Spleen (tissue), 13 donors: ENCODE measurements around the gene SOD2. TPM values are rescaled to one million over a fixed set of nuclear protein-coding genes. Genes with fewer than 3 reads are reported as not detected.
A peak's percentile ranks its signal among the peaks of the same experiment; 100 is the strongest.

Experiments
- DNase-seq: peaks from one replicate; pipeline ENCODE4 v3.0.0-alpha.2; 2020
- H3K27ac ChIP-seq, 8 donors: fragments of 200-600 bp; sonication (generic) in 7 of 8; 1 replicate in 4 of 8; 2 replicates in 4 of 8; pipeline versions ENCODE4 v1.5.0 to v1.8.0; 2016 to 2021; ENCODE audit warnings: inconsistent platforms in 4 of 8, mild to moderate bottlenecking in 4 of 8, moderate library complexity in 1 of 8
- H3K27me3 ChIP-seq, 7 donors: fragments of 200-600 bp; sonication (generic) in 6 of 7; replicated peaks in 1 of 7; 1 replicate in 4 of 7; 2 replicates in 3 of 7; pipeline versions ENCODE4 v1.5.0 to v1.8.0; 2016 to 2021; ENCODE audit warnings: inconsistent platforms in 3 of 7, mild to moderate bottlenecking in 1 of 7
- H3K36me3 ChIP-seq, 6 donors: fragments of 200-600 bp; sonication (generic) in 5 of 6; 1 replicate in 4 of 6; 2 replicates in 2 of 6; pipeline versions ENCODE4 v1.5.0 to v1.8.0; 2016 to 2021; ENCODE audit warnings: inconsistent platforms in 2 of 6
- H3K4me1 ChIP-seq, 6 donors: fragments of 200-600 bp; sonication (generic) in 5 of 6; 1 replicate in 3 of 6; 2 replicates in 3 of 6; pipeline versions ENCODE4 v1.5.0 to v1.8.0; 2016 to 2021; ENCODE audit warnings: inconsistent platforms in 3 of 6
- H3K4me3 ChIP-seq, 8 donors: fragments of 200-600 bp; sonication (generic) in 7 of 8; 1 replicate in 4 of 8; 2 replicates in 4 of 8; pipeline versions ENCODE4 v1.5.0 to v1.8.0; 2016 to 2021; ENCODE audit warnings: inconsistent platforms in 4 of 8, mild to moderate bottlenecking in 4 of 8, moderate library complexity in 2 of 8
- H3K9me3 ChIP-seq, 8 donors: fragments of 200-600 bp; sonication (generic) in 7 of 8; 1 replicate in 4 of 8; 2 replicates in 4 of 8; pipeline versions ENCODE4 v1.5.0 to v1.8.0; 2016 to 2021; ENCODE audit warnings: inconsistent platforms in 4 of 8
- POLR2A ChIP-seq, 3 donors: fragments of 450-650 bp; IDR thresholded peaks; one replicate each; pipeline ENCODE4 v1.5.1; 2017; ENCODE audit warnings: antibody characterized with exemption in 3 of 3, mild to moderate bottlenecking in 1 of 3
- POLR2AphosphoS5 ChIP-seq, 3 donors: sonication (generic); formaldehyde crosslinking; IDR thresholded peaks; one replicate each; pipeline ENCODE4 v1.5.1; 2017; ENCODE audit warnings: antibody characterized with exemption in 3 of 3
- WGBS, 5 donors: extraction: QIAGEN DNeasy Blood & Tissue Kit in 3 of 5; methylation state at CpG; one replicate each; pipeline versions ENCODE4 v1.1.5 to v1.1.7; 2013 to 2018; 5-methylcytosine and 5-hydroxymethylcytosine counted together
- intact Hi-C: fragments of 100-400 bp; cut with DNase I; formaldehyde crosslinking; loops from one replicate; pipeline ENCODE4 v1.15.0; 2023; ENCODE audit warnings: low total_unique reads
- long read RNA-seq, 2 donors: transcript quantifications; one replicate each; lab custom pipeline, GENCODE V29; 2026
- polyA plus RNA-seq, 3 donors: library from polyadenylated mRNA; stranded (reverse); fragments of 200-250 nt; gene quantifications; one replicate each; pipeline ENCODE4 v1.2.1, GENCODE V29; 2013
- total RNA-seq, 7 donors: library from RNA; depleted of rRNA in 3 of 7; stranded (reverse); fragments of >200 nt in 3 of 7; fragmentation: NEBNext Ultra II Directional in 4 of 7; extraction: Animal tissue kit (Norgen Biotek cat#: 25700) in 4 of 7; gene quantifications; one replicate each; pipeline versions ENCODE4 v1.1.0 to v1.2.1, GENCODE V29; 2016 to 2021
- TF ChIP-seq, protein P1 (sequence below), 11 experiments: fragments of 200-600 bp in 7 of 11; fragments of 450-650 bp in 4 of 11; sonication (generic) in 4 of 11; IDR thresholded peaks in 8 of 11; conservative IDR thresholded peaks in 3 of 11; 1 replicate in 7 of 11; 2 replicates in 4 of 11; pipeline versions ENCODE4 v1.4.0 to v1.8.0; 2016 to 2021; ENCODE audit warnings: antibody characterized with exemption in 11 of 11, inconsistent platforms in 4 of 11, mild to moderate bottlenecking in 1 of 11
- donor health status: healthy with polysubstance abuse.
- donor health status: DM: no; HTN: no; CAD: no; lungs with moderate emphysema.
- donor health status: DM: no; HTN: no; CAD: no.
- donor health status: Bipolar disorder and iron deficiency.
- donor health status: healthy.
- donor health status: DM: no; HTN: no; CAD: no.
- donor health status: DM: yes; HTN: yes; CAD: no.

The SOD2 gene
- total RNA-seq (100 to 1,000 TPM; 163 to 463 (median 267) TPM), polyA plus RNA-seq (100 to 1,000 TPM in 1 of 3 donors, 10 to 100 TPM in 2; 60.3 to 169 (median 83.2) TPM)
- long read RNA-seq, donor 1, full-length matches to known transcripts: 14 of 14 reads
- long read RNA-seq, donor 1, partial matches to known transcripts: 0 of 14 reads
- long read RNA-seq, donor 1, other reads (novel, unspliced or antisense): 0 of 14 reads
- long read RNA-seq, donor 2, full-length matches to known transcripts: 24 of 40 reads
- long read RNA-seq, donor 2, partial matches to known transcripts: 16 of 40 reads
- long read RNA-seq, donor 2, other reads (novel, unspliced or antisense): 0 of 40 reads

DNA sequence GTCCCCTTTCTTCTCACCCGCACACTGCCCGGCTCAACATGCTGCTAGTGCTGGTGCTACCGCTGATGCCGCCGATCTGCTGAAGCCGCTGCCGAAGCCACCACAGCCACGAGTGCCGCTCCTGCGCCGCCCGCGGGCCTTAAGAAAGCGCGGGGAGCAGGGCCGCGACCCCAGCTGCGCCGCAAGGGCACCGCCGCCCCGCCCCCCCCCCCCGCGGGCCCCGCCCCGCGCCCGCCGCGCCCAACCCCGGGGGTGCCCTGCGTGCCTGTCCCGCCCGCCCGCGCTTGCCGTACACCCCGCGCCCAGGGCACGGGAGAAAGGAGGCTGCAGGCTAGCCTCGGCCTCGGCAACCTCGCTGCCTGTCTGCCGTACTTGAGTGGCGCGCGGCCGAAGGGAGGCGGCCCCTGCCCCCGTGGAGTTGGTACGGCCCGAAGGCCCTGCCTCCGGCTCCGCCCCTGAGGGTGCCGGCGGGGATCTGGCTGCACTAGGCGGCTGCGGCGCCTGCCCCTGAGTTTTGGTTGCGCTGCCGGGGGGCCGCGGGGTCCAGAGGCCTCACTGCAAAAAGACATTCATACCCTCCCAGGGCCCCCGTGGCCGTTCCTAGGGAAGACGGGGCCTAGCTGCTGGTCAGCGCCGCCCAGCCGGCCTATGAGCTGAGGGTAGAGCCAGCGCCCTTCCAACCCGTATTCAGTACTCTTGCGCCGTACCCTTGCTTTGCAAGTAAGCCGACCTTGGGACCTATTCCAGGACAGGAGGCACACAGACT is at the start of gene SOD2:
Gene SOD2 (minus strand): TSS at position 114 of the 766 bp plus-strand sequence. CDS start 74 bp downstream, at position 40.
- H3K27me3 ChIP-seq: no peaks in the 10 kb centered on the region
- 0 to 1% (median 0%) methylated on average over 39 to 74 of the region's 74 CpGs for WGBS, 5 donors
- H3K27ac ChIP-seq: peak within 1 kb of the TSS; percentile 92 to 98 (median 97)
- intact Hi-C loops: loop anchor here (5.0 kb wide), 1 partner anchor 34 kb away; the partner anchor contains the start of gene WTAP
- DNase-seq: peak; percentile 97
- peaks cover 35 to 66% (median 55%) of the 10 kb centered on the region in 6 donors for H3K4me1 ChIP-seq
- peak within 1 kb of the TSS; percentile 88 to 96 (median 94) for H3K4me3 ChIP-seq
- H3K36me3 ChIP-seq: peaks cover 0 to 30% (median 6%) of the 10 kb centered on the region in 6 donors
- no peaks in the 10 kb centered on the region for H3K9me3 ChIP-seq
- TF ChIP-seq POLR2A (IDR thresholded peaks at IDR 0.05) (peak; percentile 39 to 87 (median 68)), POLR2AphosphoS5 (IDR thresholded peaks at IDR 0.05) (peak; percentile 95 to 97 (median 96))
- TF ChIP-seq, protein P1, sequence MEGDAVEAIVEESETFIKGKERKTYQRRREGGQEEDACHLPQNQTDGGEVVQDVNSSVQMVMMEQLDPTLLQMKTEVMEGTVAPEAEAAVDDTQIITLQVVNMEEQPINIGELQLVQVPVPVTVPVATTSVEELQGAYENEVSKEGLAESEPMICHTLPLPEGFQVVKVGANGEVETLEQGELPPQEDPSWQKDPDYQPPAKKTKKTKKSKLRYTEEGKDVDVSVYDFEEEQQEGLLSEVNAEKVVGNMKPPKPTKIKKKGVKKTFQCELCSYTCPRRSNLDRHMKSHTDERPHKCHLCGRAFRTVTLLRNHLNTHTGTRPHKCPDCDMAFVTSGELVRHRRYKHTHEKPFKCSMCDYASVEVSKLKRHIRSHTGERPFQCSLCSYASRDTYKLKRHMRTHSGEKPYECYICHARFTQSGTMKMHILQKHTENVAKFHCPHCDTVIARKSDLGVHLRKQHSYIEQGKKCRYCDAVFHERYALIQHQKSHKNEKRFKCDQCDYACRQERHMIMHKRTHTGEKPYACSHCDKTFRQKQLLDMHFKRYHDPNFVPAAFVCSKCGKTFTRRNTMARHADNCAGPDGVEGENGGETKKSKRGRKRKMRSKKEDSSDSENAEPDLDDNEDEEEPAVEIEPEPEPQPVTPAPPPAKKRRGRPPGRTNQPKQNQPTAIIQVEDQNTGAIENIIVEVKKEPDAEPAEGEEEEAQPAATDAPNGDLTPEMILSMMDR (IDR thresholded peaks at IDR 0.05 in 8 of 11, conservative IDR thresholded peaks at IDR 0.05 in 3 of 11): peak in 3 of 11 experiments; percentile 13 to 30 (median 14)

DNA sequence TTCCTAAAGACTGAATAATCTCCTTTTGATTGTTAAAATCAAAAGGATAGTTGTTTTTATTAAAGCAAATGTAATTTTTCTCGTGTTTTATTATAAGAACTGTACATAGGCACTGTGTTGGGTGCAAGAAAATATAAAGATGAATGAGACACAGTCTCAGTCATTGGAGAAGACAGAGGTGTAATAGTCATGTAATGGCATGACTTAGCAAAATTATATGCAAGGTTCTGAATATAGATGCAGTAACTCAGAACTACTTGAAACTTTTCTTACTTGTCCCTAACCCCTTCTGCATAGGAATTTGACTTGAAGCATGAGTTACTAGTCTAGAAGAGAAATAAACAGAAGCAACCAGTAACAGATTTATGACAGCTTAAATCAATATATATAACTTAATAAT is 49.1 kb upstream of the SOD2 start:
- Histone ChIP-seq H3K4me1 (peaks cover 4 to 70% (median 30%) of the 10 kb centered on the region in 6 donors), H3K36me3 (peaks cover 3 to 100% (median 72%) of the 10 kb centered on the region in 6 donors), H3K9me3 (no peaks in the 10 kb centered on the region), H3K4me3 (no peak overlapping the region), H3K27ac (no peak overlapping the region), H3K27me3 (no peaks in the 10 kb centered on the region)
- no peak for DNase-seq
- TF ChIP-seq, protein P1 (IDR thresholded peaks at IDR 0.05 in 8 of 11, conservative IDR thresholded peaks at IDR 0.05 in 3 of 11): no peak
- TF ChIP-seq POLR2A (IDR thresholded peaks at IDR 0.05) (no peak), POLR2AphosphoS5 (IDR thresholded peaks at IDR 0.05) (no peak)
- intact Hi-C loops: no loop called here
- 88 to 92% (median 90%) methylated on average over 1 of the region's 1 CpG for WGBS, 5 donors

DNA sequence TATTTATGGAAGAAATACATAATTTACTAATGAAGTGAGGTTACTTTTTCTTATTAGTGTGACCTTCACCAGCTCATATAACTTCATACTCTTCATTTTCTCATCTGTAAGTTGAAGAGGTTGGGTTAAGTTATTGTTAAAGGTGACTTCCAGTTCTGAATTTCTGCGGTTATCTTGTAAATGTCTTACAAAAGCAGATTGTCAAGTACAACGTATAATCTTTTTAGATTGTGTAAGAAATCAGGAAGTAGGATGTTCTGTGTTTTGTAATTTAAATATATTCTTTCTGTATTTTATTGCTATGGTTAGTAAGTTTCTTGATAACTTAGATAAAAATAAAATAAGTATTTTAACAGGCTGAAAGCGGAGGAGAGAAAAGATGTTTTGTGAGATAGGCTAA is 46.3 kb upstream of the SOD2 start:
- Histone ChIP-seq H3K27ac (peak overlapping the region in 5 of 8 donors; percentile 39 to 64 (median 52)), H3K9me3 (no peaks in the 10 kb centered on the region), H3K27me3 (no peaks in the 10 kb centered on the region), H3K4me3 (no peak overlapping the region), H3K36me3 (peaks cover 0 to 79% (median 43%) of the 10 kb centered on the region in 6 donors), H3K4me1 (peaks cover 4 to 78% (median 58%) of the 10 kb centered on the region in 6 donors)
- WGBS, 5 donors: 43 to 65% (median 56%) methylated on average over 3 of the region's 3 CpGs
- TF ChIP-seq, protein P1 (IDR thresholded peaks at IDR 0.05 in 8 of 11, conservative IDR thresholded peaks at IDR 0.05 in 3 of 11): no peak
- intact Hi-C loops: loop anchor here (10.0 kb wide), 1 partner anchor 45 kb away; the partner anchor contains the start of gene TCP1
- no peak for DNase-seq
